Stimulated activated CD4-positive, alpha-beta T cell treated with anti-CD3 and anti-CD28 coated beads, Interleukin-1b, Interleukin-23, amount 100 ng/mL, for 48 hours (primary cell): ENCODE results near the gene FLRT2.

ENCODE experiments used
- DNase-seq: peaks from one replicate; pipeline ENCODE4 v3.0.0-alpha.2; 2020

Gene FLRT2

GRCh38 chr14:85675957-85676356 is 146.0 kb downstream of the FLRT2 start:
- no peak for DNase-seq

DNA sequence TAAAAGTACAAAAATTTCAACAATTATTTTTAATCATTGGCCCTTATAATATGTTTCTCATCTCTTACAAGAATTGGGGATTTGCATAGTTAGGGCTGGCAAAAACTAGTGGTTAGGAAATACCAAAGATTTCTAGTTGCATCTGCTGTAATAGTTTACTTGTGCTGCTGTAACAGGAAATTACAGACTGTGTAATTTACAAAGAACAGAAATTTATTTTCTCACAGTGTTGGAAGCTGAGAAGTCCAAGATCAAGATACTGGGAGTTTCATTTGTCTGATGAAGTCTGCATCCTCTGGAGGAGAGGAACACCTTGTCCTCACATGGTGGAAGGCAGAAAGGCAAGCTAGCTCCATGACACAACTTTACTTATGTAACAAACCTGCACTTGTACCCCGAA is 157.0 kb downstream of the FLRT2 start:
- DNase-seq, result no peak

DNA sequence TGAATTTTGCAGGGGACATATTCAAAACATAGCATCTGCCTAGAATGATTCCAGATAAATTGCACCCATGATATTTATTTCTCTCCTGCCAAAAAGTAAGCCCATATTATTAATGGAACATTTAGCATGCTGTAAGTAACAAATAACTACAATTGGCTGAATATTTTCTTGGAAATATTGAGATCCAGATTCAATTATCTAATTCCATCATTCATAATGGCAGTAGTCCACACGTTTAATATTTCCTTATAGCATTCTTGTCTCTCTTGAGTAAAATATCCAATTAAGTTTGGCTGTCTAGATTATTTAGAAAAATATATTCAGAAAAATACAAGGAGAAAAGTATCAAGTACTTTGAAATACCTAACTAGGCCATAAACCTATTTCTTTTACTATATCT is 157.5 kb downstream of the FLRT2 start:
- no peak for DNase-seq

GRCh38 chr14:85688006-85688405 is 158.1 kb downstream of the FLRT2 start:
- no peak for DNase-seq

GRCh38 chr14:85695300-85695699 is 165.4 kb downstream of the FLRT2 start:
- no peak for DNase-seq

GRCh38 chr14:85701116-85701515 is 171.2 kb downstream of the FLRT2 start:
- no peak for DNase-seq

DNA sequence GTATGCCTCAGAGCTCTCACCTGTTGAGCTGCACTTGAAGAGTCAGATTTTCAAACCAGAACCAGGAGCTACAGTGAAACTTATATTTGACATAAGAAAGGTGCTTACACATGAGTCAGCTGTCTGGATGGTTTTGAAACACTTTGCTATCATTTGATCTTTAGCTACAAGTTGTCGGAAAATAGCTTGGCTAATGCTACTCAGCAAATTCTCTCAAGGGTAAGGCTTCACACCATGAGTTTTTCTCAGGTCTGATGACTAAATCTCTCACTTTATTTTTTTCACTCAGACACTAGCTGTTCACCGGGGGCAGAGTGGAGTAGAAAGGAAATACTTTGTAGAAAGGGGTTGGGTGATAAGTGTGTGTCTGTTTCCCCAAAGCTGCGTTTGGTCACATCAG is 171.8 kb downstream of the FLRT2 start:
- no peak for DNase-seq

DNA sequence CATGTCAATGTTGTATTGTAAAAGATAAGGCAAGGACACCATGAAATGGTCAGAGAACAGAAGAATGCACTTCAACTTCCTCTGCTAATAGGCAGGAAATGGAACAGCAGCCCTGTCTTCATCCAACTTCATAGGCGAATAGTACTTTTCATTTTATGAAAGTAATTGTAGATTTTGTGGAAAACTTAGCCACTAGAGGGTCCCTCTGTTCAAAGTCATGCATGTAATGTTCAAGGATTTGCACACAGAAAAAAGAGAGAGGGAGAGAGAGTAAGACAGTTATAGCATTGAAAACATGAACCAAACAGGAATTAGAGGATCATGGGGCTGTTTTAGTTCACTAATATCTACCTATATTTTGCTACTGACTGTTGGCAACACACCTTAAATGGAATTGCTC is 172.2 kb downstream of the FLRT2 start:
- DNase-seq, result no peak

- DNase-seq, result no peak
These were observed 173.1 kb downstream of the FLRT2 start for GRCh38 chr14:85702997-85703396.
